NCI-H345 treated with DMSO at 0.1 percent for 48 hours (cell line): ENCODE data around the gene DHPS.

Source experiments
- DNase-seq: peaks from one replicate; lab custom pipeline; 2025; ENCODE audit not compliant: unreplicated experiment; lab: John Stamatoyannopoulos, UW

The DHPS gene

DNA sequence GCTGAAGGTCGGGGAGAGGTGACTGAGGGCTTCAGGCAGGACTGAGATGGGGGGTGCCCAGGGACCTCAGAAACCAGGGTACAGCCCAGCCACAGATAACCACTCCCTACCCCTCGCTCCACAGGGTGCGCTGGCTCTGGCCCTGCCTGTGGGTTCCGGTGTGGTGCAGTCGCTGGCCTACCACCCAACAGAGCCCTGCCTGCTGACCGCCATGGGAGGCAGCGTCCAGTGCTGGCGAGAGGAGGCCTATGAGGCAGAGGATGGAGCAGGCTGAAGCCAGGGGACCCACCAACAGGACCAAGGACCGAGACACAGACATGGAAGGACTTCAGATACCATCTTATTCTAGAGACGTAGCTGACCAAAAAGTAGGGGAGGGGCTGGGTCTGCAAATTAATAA lies 6.3 kb downstream of the DHPS start:
- DNase-seq, result no peak

DNA sequence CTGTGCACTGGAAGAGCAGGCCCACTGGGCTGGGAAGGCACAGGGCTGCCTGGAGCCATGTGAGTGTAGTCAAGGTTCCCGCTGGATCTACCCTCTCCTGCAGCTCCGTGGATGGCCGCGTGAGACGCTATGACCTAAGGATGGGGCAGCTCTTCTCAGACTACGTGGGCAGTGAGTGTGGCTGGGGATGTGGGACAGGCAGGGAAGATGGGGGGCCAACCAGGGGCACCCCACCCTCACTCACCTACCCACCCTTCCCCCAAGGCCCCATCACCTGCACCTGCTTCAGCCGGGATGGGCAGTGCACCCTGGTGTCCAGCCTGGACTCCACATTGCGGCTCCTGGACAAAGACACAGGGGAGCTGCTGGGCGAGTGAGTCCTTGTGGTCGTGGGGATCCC lies 8.9 kb downstream of the DHPS start:
- DNase-seq, result no peak

DNA sequence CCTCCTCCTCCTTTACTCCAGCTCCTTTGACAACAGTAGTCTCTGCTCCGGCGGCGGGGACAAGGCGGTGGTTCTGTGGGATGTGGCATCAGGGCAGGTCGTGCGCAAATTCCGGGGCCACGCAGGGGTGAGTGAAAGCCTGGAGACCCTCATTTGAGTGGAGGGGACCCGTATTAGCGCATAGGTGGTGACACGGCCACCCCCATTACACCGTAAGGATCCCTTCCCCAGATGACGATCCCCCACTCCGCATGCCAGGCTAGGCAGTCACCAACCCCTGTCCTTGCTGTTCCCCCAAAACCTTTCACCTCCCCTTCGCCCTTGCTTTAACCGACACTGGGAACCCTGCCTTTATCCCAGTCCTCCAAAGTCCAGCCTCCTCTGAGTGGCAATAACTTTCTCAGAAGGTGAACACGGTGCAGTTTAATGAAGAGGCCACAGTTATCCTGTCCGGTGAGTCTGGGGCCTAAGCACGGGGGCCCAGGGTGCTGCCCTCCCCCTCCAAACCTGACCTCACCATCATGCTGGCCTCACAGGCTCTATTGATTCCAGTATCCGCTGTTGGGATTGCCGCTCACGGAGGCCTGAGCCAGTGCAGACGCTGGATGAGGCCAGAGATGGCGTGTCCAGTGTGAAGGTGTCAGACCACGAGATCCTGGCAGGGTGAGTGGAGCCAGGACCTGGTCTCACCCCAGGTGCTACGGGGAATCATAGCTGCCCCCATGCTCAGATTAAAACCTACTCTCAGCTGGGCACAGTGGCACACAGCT lies 11.3 kb downstream of the DHPS start:
- no peak for DNase-seq

DNA sequence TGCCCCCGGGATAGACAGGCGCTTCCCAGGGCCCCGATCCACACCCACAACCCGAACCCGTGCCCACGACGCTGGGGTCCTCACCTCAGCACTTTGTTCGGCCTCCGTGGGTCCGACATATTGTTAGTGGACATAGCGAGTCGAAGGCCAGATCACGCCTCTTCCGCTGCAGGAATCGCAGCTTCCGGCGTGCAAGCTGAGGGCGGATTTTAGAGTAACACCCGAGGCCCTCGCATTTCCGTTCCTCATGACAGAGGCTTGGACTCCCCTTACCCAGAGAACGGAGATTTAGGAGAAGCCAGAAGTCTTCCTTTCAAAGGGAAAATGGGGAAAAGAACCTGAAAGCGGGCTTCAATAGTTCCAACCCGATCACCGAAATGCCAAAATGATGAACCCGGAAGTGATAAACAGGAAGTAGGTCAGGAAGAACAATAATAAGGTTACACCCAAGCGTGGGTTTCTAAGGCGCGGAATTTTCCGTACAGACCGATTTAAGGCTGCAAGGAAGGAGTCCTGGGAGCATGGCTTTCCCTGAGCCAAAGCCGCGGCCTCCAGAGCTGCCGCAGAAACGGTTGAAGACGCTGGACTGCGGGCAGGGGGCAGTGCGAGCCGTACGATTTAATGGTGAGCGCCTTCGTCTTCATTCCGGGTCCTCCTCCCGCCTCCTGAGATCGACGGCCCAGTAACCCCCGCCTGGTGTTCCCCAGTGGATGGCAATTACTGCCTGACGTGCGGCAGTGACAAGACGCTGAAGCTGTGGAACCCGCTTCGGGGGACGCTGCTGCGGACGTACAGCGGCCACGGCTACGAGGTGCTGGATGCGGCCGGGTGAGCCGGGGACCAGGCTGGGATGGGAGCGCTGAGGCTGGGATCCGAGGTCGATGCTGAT lies 12.2 kb downstream of the DHPS start:
- DNase-seq, result no peak

DNA sequence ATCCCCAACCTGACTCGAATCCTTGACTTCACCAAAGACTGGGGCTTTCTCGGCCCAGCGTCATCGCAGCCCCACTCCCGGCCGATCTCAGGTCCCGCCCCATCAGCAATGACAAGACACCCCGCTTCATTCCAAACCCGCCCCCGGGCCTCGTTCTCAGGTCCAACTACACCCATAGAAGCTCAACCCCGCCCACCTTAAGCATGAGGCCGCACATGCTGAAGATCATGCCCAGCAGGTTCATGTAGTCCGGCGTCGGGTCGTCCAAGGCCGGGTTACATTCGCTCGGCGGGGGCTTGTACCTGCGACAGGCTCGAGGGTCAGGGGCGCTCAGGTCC lies 12.8 kb downstream of the DHPS start:
- DNase-seq, result no peak

DNA sequence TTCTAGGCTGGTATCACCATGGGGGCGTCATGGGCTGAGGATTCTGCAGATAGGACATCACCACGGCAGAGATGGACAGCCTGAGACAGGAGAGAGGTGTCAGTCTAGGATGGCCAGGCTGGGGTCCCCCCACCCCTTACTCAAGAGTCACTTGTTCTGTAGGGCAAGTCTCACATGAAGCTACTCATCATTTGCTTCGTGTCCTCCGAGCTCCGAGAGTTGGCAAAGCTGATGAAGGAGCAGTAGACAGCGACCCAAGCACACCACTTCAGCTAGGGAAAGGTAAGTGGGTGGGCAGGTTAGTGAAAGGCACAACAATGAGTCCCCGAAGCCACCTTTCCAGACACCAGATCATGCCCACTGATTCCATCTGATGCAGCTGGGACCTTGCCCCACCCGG lies 13.3 kb downstream of the DHPS start:
- no peak for DNase-seq

DNA sequence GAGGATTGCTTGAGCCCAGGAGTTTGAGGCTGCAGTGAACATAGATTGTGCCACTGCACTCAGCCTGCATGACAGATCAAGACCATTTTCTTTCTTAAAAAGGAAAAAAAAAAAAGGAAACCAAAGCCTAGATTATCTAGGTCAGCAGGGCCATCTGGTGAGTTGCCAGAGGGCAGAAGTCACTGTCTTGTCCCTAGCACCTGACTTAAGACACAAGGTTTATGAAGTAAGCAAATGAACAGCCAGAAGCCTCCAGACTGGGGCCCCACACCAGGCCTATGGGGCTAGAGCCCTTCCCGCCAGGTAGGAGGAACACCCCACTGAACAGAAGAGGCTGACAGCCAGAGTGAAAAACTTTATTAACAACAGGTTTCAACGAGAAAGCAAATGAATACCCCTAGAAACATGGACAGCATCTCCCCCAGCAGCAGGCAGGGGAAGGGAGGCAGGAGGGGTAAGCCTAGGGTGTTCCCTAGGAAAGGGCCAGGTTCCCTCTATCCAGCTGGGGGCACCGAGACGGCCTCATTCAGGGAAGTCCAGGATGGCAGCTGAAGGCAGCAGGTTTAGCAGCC lies 13.9 kb downstream of the DHPS start:
- DNase-seq, result no peak

DNA sequence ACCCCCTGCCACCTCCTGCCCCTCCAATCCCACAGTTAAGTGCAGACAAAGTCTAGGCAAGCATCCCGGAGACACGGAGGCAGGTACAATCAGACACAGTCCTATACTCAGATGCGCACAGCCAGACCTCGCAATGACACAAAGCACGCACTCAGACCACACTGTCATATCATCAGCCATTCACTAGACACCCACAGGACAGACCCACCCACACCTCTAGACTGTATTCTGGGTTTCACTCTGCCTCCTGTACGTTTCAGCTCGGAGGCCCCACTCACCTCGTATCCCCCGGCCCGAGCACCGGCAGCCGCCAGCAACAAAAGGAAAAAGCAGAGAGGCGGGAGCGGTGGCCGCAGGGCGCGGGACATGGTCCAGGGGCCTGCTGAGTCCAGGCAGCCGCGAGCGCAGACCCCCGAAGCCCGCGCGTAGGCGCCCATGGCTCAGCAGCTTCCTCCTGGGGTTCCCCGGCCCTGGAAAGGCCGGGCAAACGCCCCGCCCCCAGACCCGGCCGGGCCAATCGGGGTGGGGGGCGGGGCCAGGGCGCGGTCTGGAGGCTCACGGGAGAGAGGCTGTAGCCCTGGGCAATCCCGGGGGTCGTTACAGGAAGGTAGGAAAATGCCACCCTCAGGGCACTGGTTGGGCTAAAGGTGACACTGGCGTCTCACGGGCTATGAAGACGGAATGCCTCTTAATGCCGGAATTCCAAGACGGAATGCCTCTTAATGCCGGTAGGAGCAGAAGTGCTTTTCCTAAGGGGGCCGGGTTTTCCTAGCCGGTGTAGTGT lies 15.2 kb downstream of the DHPS start, which contains the start of the genes MAN2B1 and WDR83:
Gene MAN2B1, minus strand, starts transcription at position 478 of the 784 bp plus-strand sequence. Its CDS starts 41 bp downstream, at position 437.
Gene WDR83, plus strand, starts transcription at position 543 of the 784 bp plus-strand sequence. CDS start 2,984 bp downstream, outside the sequence.
- DNase-seq, result no peak

DNA sequence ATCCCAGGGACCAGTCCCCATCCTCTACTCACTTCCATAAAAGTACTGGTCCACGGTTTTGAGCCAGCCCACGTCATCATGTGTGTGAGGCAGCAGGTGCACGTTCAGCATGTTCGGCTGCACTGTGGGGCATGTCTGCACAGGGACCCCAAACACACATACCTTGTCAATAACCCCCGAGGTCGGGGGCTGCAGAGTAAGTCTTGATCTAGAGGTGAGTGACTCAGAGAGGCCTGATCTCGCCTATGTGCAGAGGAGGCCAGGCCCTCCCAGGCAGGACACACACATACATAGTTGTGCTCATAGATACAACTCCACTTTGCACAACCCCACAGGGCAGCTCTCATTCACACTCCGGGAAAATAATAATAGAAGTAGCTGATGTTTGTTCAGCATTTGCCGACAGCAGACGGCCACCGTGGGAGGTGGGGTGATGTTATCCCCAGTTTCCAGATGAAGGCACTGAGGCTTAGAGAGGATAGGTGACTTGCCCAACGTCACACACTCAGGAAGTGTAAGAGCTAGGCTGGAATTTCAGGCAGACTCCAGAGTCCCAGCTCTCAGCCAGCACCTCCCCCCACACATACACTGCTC lies 15.9 kb downstream of the DHPS start:
- no peak for DNase-seq

DNA sequence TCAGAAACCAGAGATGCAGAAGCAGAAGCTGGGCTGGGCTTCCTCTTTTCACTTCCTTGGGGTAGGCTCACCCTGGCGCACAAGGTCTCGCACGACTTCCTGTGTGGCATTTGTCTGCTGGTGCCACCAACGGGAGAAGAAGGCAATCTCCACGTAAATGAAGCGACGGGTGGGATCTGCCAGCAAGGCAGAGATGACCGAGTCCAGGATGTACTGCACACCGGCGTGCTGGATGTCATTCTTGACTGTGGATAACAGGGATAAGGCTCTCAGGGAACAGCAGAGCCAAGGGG lies 16.5 kb downstream of the DHPS start:
- no peak for DNase-seq

DNA sequence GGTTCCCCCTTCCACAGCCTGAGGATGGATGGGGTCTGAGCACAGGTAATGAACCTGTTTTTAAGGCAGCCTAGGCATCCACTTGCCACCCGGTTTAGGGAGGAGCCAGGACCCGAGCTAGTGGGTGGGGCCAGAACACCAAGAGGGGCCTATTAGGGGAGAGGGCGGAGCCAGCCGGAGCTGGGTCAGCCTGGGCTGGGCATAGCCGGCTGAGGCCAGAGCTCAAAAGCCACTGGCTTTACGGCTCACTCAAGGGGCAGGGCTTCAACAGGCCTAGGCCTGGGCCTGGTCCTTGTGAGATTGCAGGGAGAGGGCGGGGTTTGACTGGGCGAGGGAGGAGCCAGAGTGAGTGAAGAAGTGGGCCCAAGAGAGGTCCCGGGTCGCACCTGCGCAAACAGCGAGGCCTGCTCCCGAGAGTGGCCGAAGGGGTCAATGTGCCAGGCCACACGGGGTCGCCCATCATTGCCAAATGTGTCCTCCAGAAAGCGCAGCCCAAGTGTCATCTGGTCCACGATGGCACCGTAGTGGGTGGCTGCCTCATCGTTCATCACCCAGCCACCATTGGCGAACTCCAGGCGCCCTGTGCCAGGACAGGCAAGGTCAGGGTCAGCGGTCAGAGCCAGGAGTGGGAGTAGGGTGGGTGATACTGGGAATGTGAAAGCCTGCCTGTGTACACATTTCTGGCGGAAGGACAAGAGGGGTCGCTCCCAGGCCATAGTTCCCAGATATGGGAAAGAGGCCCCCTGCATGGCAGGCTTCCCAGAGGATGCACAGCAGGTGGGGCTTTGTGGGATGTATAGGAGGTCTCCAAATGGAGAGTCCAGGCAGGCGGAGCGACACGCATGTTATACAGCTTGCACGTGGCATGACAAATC lies 17.0 kb downstream of the DHPS start:
- no peak for DNase-seq

DNA sequence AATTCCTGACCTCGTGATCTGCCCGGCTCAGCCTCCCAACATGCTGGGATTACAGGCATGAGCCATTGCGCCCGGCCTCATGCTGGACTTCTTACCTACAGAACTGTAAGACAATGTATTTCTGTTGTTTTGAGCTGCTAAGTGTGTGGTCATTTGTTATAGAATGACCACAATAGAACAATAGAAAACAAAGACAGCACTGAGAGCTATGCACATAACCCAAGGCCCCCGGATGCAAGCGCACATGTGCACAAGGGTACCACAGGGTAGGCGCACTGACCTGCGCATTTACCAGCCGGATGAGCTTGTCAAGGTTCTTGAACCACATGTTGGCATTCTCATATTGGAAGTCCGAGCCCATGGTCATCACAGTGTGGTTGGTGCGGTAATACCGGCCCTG lies 20.7 kb downstream of the DHPS start:
- DNase-seq, result no peak

DNA sequence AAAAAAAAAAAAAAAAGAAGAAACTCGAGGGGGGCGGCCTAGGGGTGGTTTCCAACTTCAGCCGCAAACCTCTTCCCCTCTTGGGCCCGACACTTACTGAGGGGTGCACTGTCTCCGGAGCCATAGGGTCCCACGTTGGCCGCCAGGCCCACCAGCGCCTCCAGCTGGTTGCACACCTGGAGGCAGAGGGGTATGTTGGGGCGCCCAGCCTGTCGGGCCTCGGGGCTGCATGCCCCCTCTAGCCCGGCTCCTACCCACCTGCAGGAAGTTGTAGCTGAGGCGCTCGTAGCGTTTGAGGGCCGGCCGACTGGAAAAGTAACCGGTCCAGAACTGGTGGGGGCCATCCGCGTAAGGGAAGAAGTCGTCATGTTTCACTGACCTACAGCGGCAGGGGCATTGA lies 23.7 kb downstream of the DHPS start:
- DNase-seq, result no peak

DNA sequence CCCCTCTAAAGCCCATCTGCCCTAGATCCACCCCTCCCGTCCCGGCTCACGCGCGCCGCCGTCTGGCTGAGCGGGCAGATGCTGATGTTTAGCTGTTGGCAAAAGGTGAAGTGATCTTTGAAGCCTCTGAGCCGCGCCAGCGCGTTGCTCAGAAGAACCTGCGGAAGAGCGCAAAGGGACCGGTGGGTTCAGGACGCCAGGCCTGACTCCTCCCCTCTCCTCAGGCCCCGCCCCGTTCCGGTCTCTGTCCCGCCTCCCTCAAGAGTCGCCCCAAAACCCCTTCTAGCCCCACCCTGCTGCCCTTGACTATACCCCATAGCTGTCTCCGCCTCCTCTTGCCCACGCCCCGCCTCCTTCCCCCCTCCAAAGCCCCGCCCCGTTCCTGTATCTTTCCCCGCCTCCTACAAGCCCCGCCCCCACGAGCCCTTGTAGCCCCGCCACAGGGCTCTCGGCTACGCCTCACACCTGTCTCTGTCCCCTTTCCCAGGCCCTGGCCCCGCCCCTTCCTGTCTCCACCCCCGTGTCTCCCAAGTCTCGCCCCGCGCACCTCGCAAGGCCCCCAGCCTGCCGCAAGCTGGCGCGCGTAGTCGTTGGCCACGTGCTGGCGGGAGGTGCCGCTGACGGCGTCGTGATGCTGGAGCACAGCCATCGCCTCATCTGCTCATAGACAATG lies 24.6 kb downstream of the DHPS start:
- DNase-seq, result no peak

DNA sequence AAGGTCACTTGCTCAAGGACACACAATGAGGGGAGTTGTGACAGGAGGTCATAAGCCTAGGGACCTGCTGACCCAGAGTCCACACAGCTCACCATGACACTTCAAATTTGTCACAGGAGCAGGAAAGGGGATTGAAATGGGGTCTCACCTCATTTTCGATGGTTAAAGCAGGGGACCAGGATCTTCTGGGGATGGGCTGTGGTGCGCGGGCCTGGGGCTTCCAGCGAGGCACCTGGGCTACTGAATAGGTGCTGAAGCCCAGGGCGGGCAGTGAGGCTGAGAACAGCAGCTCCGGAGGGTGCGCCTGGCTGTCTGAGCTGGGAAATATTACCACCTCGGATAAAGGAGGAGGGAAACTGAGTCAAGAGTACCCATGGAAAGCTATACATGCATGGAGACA lies 26.1 kb downstream of the DHPS start:
- DNase-seq, result no peak

DNA sequence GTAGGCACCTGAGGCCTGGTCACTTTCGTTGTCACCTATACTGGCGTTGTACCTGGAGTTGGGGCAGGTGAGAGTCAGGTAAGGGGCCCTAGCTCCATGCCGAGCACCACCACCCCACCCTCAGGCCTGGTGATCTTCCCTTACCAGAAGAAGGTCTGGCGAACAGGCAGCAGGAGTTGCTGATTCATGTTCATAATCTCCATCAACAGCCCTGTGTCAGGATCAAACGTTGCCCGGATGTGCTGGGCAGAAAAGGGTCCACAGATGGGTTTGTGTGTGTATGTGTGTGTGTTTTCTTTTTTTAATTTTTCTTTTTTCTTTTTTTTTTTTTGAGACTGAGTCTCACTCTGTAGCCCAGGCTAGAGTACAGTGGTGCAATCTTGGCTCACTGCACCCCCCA lies 29.5 kb downstream of the DHPS start:
- no peak for DNase-seq

DNA sequence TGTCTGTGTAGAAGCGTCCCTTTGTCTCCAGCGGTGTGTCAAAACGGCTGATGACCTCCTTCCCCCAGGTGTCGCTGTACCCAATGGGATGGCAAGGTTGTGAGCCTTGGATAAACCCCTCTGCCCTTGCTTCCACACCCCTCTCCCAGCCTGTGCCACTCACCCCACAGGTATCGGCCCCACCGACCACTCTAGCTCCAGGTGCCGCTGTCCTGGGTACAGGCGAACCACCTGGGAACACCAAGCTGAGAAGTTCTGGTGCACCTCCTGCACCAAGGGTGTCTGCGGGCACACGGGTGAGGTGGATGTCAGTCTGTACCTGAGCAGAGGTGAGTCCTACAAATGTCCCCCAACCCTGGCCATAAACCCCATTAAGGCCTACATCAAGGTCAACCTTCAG lies 31.7 kb downstream of the DHPS start:
- no peak for DNase-seq

DNA sequence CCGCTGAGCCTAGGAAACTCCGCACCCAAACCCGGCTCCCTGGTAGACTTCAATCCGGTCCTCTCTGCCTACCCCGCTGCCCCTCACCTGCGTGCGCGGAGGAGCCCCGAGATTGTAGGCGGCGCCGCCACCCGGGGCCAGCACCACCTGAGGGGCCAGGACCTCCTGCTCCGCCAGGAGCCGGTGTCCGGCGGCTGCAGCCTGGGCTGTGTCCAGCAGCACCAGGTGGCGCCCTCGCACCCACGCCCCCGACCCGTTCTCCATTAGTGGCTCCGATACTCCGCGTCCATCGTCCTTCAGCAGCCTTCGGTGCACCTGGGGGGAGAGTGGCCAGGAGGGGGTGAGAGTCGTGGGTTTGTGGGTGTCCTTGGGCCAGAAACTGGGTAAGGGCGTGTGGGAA lies 33.6 kb downstream of the DHPS start:
- DNase-seq, result no peak

DNA sequence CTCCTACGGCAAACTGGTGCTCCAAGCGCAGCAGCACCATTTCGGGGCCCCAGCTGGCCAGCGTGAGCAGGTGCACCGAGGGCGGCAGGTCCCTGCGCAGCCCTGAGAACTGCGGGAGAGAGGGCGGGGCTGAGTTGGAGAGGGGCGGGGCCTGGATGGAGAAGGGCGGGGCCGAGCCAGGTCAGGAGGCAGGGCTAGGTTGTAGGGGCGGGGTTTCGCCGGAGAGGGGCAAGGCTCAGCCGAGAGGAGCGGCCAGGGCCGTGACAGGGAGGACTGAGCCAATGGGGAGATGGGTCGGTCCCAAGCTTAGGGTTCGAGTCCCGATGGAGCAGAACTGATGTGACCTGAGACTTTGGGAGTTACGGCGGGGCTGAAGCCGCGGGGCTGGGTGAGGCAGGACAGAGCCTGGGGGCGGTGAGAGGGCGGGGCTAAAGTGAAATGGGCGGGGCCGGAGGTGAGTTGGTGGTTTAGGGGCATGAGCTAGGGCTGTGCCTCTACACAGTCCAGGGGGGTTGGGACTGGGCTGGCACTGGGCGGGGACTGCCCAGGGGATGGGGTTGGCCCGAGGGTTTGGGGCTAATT lies 34.1 kb downstream of the DHPS start:
- no peak for DNase-seq
